K562 (cell line): ENCODE data around the gene ADD1. TPM values are rescaled to one million over a fixed set of nuclear protein-coding genes. Genes with fewer than 3 reads are reported as not detected.

Experiments
- CBFA2T3 ChIP-seq: fragments of 450-650 bp; IDR thresholded peaks from 2 replicates; pipeline ENCODE4 v1.6.1; 2017
- CTBP1 ChIP-seq: fragments of 450-650 bp; IDR thresholded peaks from 2 replicates; pipeline ENCODE4 v1.6.1; 2016; ENCODE audit warnings: borderline replicate concordance
- EHMT2 ChIP-seq: fragments of 450-650 bp; IDR thresholded peaks from 2 replicates; pipeline ENCODE4 v1.6.1; 2018; ENCODE audit warnings: antibody characterized with exemption
- HDAC2 ChIP-seq: fragments of 450-650 bp; IDR thresholded peaks from 2 replicates; pipeline ENCODE4 v1.6.1; 2016; ENCODE audit warnings: mild to moderate bottlenecking
- LCOR ChIP-seq: sonication (generic); formaldehyde crosslinking; IDR thresholded peaks from 2 replicates; pipeline ENCODE4 v1.8.0; 2022; ENCODE audit warnings: mild to moderate bottlenecking, missing genetic modification reagents
- NFE2 ChIP-seq: IDR thresholded peaks from 2 replicates; pipeline ENCODE4 v1.6.1; 2014; ENCODE audit warnings: antibody characterized with exemption, low read depth
- POLR2AphosphoS5 ChIP-seq: IDR thresholded peaks from 2 replicates; pipeline ENCODE4 v1.6.1; 2011; ENCODE audit warnings: mild to moderate bottlenecking, low read depth, low read length, moderate library complexity; ENCODE audit not compliant: control insufficient read depth, insufficient read depth
- SIN3B ChIP-seq: fragments of 450-650 bp; IDR thresholded peaks from 2 replicates; pipeline ENCODE4 v1.6.1; 2017; ENCODE audit warnings: low read depth, mild to moderate bottlenecking, moderate library complexity
- STAG1 ChIP-seq: sonication (generic); formaldehyde crosslinking; IDR thresholded peaks from 2 replicates; pipeline ENCODE4 v1.5.0; 2020; ENCODE audit warnings: missing genetic modification reagents, borderline replicate concordance
- TCF3 ChIP-seq: sonication (generic); formaldehyde crosslinking; IDR thresholded peaks from 2 replicates; pipeline ENCODE4 v1.4.0; 2020; ENCODE audit warnings: mild to moderate bottlenecking, missing genetic modification reagents
- TFAP4 ChIP-seq: sonication (generic); formaldehyde crosslinking; IDR thresholded peaks from 2 replicates; pipeline ENCODE4 v1.8.0; 2022; ENCODE audit warnings: missing genetic modification reagents, mild to moderate bottlenecking, moderate library complexity, borderline replicate concordance
- ZNF384 ChIP-seq: IDR thresholded peaks from 2 replicates; pipeline ENCODE4 v1.6.1; 2012; ENCODE audit warnings: low read depth, low read length, improper control_type of control experiment
- ZNF444 ChIP-seq: fragments of 250-450 bp; sonication (Bioruptor Pico); IDR thresholded peaks from 2 replicates; pipeline ENCODE4 v1.4.0; 2020; ENCODE audit warnings: mild to moderate bottlenecking, moderate library complexity
- polyA plus RNA-seq, 8 experiments: library from polyadenylated mRNA; depleted of rRNA in 4 of 8; stranded (reverse) in 5 of 8; unstranded in 3 of 8; fragments of >200 nt; fragmentation: Nextera tagmentation in 2 of 8; fragmentation: Illumina TruSeq in 1 of 8; extraction: Ambion mirVana in 2 of 8; extraction: Trizol in 1 of 8; gene quantifications; 2 replicates each; pipeline versions ENCODE4 v1.2.1 to v1.2.3, GENCODE V29; 2011 to 2014; ENCODE audit warnings: inconsistent platforms in 1 of 8, missing spikeins in 1 of 8
- total RNA-seq, 7 experiments: library from RNA; depleted of rRNA in 6 of 7; stranded (reverse); fragments of >200 nt in 6 of 7; fragmentation: Illumina TruSeq in 2 of 7; extraction: Trizol in 2 of 7; gene quantifications; 2 replicates each; pipeline versions ENCODE4 v1.2.1 to v1.2.3, GENCODE V29; 2011 to 2021; ENCODE audit warnings: low replicate concordance in 1 of 7
- TF ChIP-seq, protein P1 (sequence below): fragments of 200-400 bp; formaldehyde crosslinking; IDR thresholded peaks from 2 replicates; pipeline ENCODE4 v1.6.1; 2017; ENCODE audit warnings: mild to moderate bottlenecking, low read depth, low read length, moderate library complexity
- TF ChIP-seq, protein P2 (sequence below): fragments of 450-650 bp; formaldehyde crosslinking; IDR thresholded peaks from 2 replicates; pipeline ENCODE4 v1.4.0; 2022; ENCODE audit warnings: missing genetic modification characterization

Gene ADD1
- total and polyA plus RNA-seq, 9 of the 15 experiments (the other 6 are each of a cell fraction or from before 2014, with no cell fraction given): 17.5 to 153 (median 74.0) TPM

- TF ChIP-seq STAG1 (no peak), NFE2 (0 out of 2 replicates have a peak, but pooled peaks have one; percentile 6), TCF3 (CRISPR knock-in tag) (peak; percentile 79), POLR2AphosphoS5 (peak; percentile 33; the same call in 1 of the 2 replicates), EHMT2 (peak; percentile 61; the same call in 1 of the 2 replicates), ZNF444 (CRISPR knock-in tag) (no peak), HDAC2 (peak; percentile 76), CTBP1 (peak; percentile 60; the same call in 1 of the 2 replicates), TFAP4 (0 out of 2 replicates have a peak, but pooled peaks have one; percentile 19), SIN3B (no peak), ZNF384 (no peak), LCOR (CRISPR knock-in tag) (peak; percentile 44; the same call in 1 of the 2 replicates), CBFA2T3 (peak; percentile 91)
- TF ChIP-seq, protein P1, sequence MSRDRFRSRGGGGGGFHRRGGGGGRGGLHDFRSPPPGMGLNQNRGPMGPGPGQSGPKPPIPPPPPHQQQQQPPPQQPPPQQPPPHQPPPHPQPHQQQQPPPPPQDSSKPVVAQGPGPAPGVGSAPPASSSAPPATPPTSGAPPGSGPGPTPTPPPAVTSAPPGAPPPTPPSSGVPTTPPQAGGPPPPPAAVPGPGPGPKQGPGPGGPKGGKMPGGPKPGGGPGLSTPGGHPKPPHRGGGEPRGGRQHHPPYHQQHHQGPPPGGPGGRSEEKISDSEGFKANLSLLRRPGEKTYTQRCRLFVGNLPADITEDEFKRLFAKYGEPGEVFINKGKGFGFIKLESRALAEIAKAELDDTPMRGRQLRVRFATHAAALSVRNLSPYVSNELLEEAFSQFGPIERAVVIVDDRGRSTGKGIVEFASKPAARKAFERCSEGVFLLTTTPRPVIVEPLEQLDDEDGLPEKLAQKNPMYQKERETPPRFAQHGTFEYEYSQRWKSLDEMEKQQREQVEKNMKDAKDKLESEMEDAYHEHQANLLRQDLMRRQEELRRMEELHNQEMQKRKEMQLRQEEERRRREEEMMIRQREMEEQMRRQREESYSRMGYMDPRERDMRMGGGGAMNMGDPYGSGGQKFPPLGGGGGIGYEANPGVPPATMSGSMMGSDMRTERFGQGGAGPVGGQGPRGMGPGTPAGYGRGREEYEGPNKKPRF: no peak
- TF ChIP-seq, protein P2, sequence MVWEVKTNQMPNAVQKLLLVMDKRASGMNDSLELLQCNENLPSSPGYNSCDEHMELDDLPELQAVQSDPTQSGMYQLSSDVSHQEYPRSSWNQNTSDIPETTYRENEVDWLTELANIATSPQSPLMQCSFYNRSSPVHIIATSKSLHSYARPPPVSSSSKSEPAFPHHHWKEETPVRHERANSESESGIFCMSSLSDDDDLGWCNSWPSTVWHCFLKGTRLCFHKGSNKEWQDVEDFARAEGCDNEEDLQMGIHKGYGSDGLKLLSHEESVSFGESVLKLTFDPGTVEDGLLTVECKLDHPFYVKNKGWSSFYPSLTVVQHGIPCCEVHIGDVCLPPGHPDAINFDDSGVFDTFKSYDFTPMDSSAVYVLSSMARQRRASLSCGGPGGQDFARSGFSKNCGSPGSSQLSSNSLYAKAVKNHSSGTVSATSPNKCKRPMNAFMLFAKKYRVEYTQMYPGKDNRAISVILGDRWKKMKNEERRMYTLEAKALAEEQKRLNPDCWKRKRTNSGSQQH (CRISPR knock-in tag): no peak
These were observed 15.0 kb downstream of the ADD1 start (continued) for GRCh38 chr4:2858451-2859217.
